K562 (cell line): ENCODE results near the gene ATG14. TPM values are rescaled to one million over a fixed set of nuclear protein-coding genes. Genes with fewer than 3 reads are reported as not detected.

ENCODE experiments used
- ATAC-seq: fragments of 200-7000 bp; cut with Tn5 transposase; 3 replicates; pipeline ENCODE4 v1.9.1; 2020; ENCODE audit warnings: moderate library complexity
- BruUV-seq: library from RNA; stranded (reverse); fragments of 400-500 nt; replicated peaks from 2 replicates; lab custom pipeline; 2021; lab: Mats Ljungman, UMichigan
- CTCF ChIA-PET: fragments of 300-600 bp; formaldehyde crosslinking; extraction: SDS; loops from one replicate; lab custom pipeline; 2021; ENCODE audit warnings: low intra/inter-chr PET ratio; lab: Yijun Ruan, JAX
- POLR2A ChIA-PET: fragments of 300-600, 350-650 bp; sonication (Branson Sonifier 250); formaldehyde crosslinking; extraction: SDS; loops from one replicate; lab custom pipeline; 2021; ENCODE audit warnings: antibody characterized with exemption, inconsistent platforms; lab: Yijun Ruan, JAX
- DNase-seq, 4 experiments: peaks; one replicate each; pipeline versions ENCODE4 v3.0.0 to v3.0.0-alpha.2; 2011 to 2018; ENCODE audit warnings: low spot score in 3 of 4, mixed read lengths in 3 of 4; ENCODE audit errors: extremely low read depth in 1 of 4
- FAIRE-seq: peaks from 2 replicates; lab custom pipeline; 2011; peaks lifted over from hg19 to GRCh38; lab: Jason Lieb, UNC
- H2AFZ ChIP-seq: 2 replicates; pipeline ENCODE4 v1.6.0; 2011; ENCODE audit warnings: low read depth, low read length, control low read depth, inconsistent platforms
- H3K27ac ChIP-seq: fragments of 200-600 bp; 3 replicates; pipeline ENCODE4 v1.8.0; 2011; ENCODE audit warnings: low read depth, mild to moderate bottlenecking, control low read depth, inconsistent platforms, low read length, moderate library complexity, mixed read lengths; ENCODE audit errors: extremely low read depth
- H3K27me3 ChIP-seq, 2 experiments: fragments of 300-600 bp in 1 of 2; 2 replicates in 1 of 2; 3 replicates in 1 of 2; pipeline versions ENCODE4 v1.6.0 to v1.8.0; 2011; ENCODE audit warnings: inconsistent platforms in 2 of 2, low read length in 2 of 2, mild to moderate bottlenecking in 1 of 2, mixed read lengths in 1 of 2, moderate library complexity in 1 of 2; ENCODE audit not compliant: control insufficient read depth in 2 of 2, insufficient read depth in 2 of 2
- H3K36me3 ChIP-seq: fragments of 300-600 bp; 3 replicates; pipeline ENCODE4 v1.8.0; 2011; ENCODE audit warnings: mild to moderate bottlenecking, low read length, inconsistent platforms; ENCODE audit not compliant: control insufficient read depth, insufficient read depth
- H3K4me1 ChIP-seq, 2 experiments: fragments of 200-600 bp in 1 of 2; replicated peaks in 1 of 2; 2 replicates in 1 of 2; 3 replicates in 1 of 2; pipeline versions ENCODE4 v1.5.1 to v1.8.0; 2011; ENCODE audit warnings: inconsistent platforms in 2 of 2, low read length in 2 of 2, mild to moderate bottlenecking in 1 of 2, mixed read lengths in 1 of 2, moderate library complexity in 1 of 2; ENCODE audit not compliant: control insufficient read depth in 2 of 2, insufficient read depth in 2 of 2
- H3K4me2 ChIP-seq: 2 replicates; pipeline ENCODE4 v1.6.1; 2011; ENCODE audit warnings: low read length, control low read depth, inconsistent platforms, mixed read lengths; ENCODE audit not compliant: insufficient read depth
- H3K4me3 ChIP-seq: fragments of 200-600 bp; sonication (generic), shearing (Covaris generic); 2 replicates; pipeline ENCODE4 v1.5.1; 2016; ENCODE audit warnings: control low read depth, inconsistent platforms
- H3K79me2 ChIP-seq: fragments of 200-600 bp; 3 replicates; pipeline ENCODE4 v1.8.0; 2011; ENCODE audit warnings: low read length, inconsistent platforms; ENCODE audit not compliant: control insufficient read depth, insufficient read depth
- H3K9ac ChIP-seq, 2 experiments: 2 replicates each; pipeline versions ENCODE4 v1.6.0 to v1.6.1; 2011; ENCODE audit warnings: low read depth in 2 of 2, low read length in 2 of 2, control low read depth in 1 of 2, inconsistent platforms in 1 of 2, mild to moderate bottlenecking in 1 of 2, mixed read lengths in 1 of 2; ENCODE audit not compliant: insufficient read depth in 1 of 2
- H3K9me1 ChIP-seq: one replicate; pipeline ENCODE4 v1.6.0; 2011; ENCODE audit warnings: inconsistent platforms, mild to moderate bottlenecking, low read length, moderate library complexity; ENCODE audit not compliant: control insufficient read depth, insufficient read depth
- H3K9me3 ChIP-seq: replicated peaks from 2 replicates; pipeline ENCODE4 v1.5.1; 2011; ENCODE audit warnings: low read depth, low read length, inconsistent platforms; ENCODE audit not compliant: control insufficient read depth, insufficient read depth
- H4K20me1 ChIP-seq: replicated peaks from 2 replicates; pipeline ENCODE4 v1.6.1; 2011; ENCODE audit warnings: low read length, inconsistent platforms, mixed read lengths; ENCODE audit not compliant: control insufficient read depth, insufficient read depth
- BACH1 ChIP-seq: fragments of 200-800 bp; sonication (Bioruptor generic); IDR thresholded peaks from 2 replicates; pipeline ENCODE4 v1.6.1; 2016; ENCODE audit warnings: missing genetic modification characterization, missing compliant biosample characterization
- WGBS: fragments of 100-300 bp; shearing (Covaris generic); methylation state at CpG from one replicate; pipeline ENCODE4 v1.1.6; 2016; ENCODE audit warnings: low coverage, mixed read lengths; ENCODE audit not compliant: insufficient coverage; ENCODE audit errors: missing lambda C conversion rate; 5-methylcytosine and 5-hydroxymethylcytosine counted together
- in situ Hi-C: fragments of 300-500 bp; cut with MboI; formaldehyde crosslinking; loops from 4 replicates; pipeline ENCODE4 v1.15.0; 2018; ENCODE audit warnings: inconsistent platforms, mixed read lengths
- intact Hi-C: fragments of 100-400 bp; cut with micrococcal nuclease; formaldehyde crosslinking; loops from 2 replicates; pipeline ENCODE4 v1.14.2; 2022
- polyA plus RNA-seq, 8 experiments: library from polyadenylated mRNA; depleted of rRNA in 4 of 8; stranded (reverse) in 5 of 8; unstranded in 3 of 8; fragments of >200 nt; fragmentation: Nextera tagmentation in 2 of 8; fragmentation: Illumina TruSeq in 1 of 8; extraction: Ambion mirVana in 2 of 8; extraction: Trizol in 1 of 8; gene quantifications; 2 replicates each; pipeline versions ENCODE4 v1.2.1 to v1.2.3, GENCODE V29; 2011 to 2014; ENCODE audit warnings: inconsistent platforms in 1 of 8, missing spikeins in 1 of 8
- total RNA-seq, 7 experiments: library from RNA; depleted of rRNA in 6 of 7; stranded (reverse); fragments of >200 nt in 6 of 7; fragmentation: Illumina TruSeq in 2 of 7; extraction: Trizol in 2 of 7; gene quantifications; 2 replicates each; pipeline versions ENCODE4 v1.2.1 to v1.2.3, GENCODE V29; 2011 to 2021; ENCODE audit warnings: low replicate concordance in 1 of 7
- TF ChIP-seq, protein P1 (sequence below): fragments of 250-450 bp; sonication (Bioruptor Pico); IDR thresholded peaks from 2 replicates; pipeline ENCODE4 v1.5.0; 2021
- TF ChIP-seq, protein P2 (sequence below): fragments of 250-450 bp; sonication (Bioruptor Pico); IDR thresholded peaks from 2 replicates; pipeline ENCODE4 v1.8.0; 2022; ENCODE audit warnings: moderate library complexity, mild to moderate bottlenecking, inconsistent platforms
- TF ChIP-seq, protein P3 (sequence below): fragments of 250-450 bp; sonication (Bioruptor Pico); IDR thresholded peaks from 2 replicates; pipeline ENCODE4 v1.8.0; 2022; ENCODE audit warnings: inconsistent platforms

ATG14 gene
- total and polyA plus RNA-seq, 9 of the 15 experiments (the other 6 are each of a cell fraction or from before 2014, with no cell fraction given) = 0.55 to 4.2 (median 3.5) TPM

DNA sequence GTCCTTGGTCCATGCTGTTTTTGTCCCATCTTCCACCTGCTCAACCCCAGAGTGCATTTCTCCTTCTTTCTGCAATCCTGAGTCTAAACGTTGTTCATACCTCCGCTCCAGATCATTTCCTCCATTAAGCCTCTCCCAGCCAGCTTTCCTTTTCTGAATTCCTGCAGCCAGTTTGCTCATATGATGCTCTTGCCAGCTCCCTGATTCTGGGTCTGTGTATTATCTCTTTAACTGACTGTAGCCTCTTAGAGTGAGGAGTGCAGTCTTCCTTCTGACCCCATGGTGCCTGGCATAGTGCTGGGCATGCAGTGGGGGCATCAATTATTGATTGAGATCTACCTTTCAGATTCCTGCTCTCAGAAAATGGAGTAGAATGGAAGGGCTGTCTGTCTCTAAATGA lies 40.3 kb upstream of the ATG14 start:
- ATAC-seq (no peak), DNase-seq (no peak), FAIRE-seq (no peak)
- ChIA-PET CTCF (no interaction called here), POLR2A (no interaction called here)
- no peak overlapping the region for H3K4me3 ChIP-seq
- TF ChIP-seq BACH1 = no peak
- TF ChIP-seq, protein P1, sequence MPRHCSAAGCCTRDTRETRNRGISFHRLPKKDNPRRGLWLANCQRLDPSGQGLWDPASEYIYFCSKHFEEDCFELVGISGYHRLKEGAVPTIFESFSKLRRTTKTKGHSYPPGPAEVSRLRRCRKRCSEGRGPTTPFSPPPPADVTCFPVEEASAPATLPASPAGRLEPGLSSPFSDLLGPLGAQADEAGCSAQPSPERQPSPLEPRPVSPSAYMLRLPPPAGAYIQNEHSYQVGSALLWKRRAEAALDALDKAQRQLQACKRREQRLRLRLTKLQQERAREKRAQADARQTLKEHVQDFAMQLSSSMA (CRISPR knock-in tag) = no peak
- TF ChIP-seq, protein P2, sequence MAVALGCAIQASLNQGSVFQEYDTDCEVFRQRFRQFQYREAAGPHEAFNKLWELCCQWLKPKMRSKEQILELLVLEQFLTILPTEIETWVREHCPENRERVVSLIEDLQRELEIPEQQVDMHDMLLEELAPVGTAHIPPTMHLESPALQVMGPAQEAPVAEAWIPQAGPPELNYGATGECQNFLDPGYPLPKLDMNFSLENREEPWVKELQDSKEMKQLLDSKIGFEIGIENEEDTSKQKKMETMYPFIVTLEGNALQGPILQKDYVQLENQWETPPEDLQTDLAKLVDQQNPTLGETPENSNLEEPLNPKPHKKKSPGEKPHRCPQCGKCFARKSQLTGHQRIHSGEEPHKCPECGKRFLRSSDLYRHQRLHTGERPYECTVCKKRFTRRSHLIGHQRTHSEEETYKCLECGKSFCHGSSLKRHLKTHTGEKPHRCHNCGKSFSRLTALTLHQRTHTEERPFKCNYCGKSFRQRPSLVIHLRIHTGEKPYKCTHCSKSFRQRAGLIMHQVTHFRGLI (CRISPR knock-in tag) = no peak
- TF ChIP-seq, protein P3, sequence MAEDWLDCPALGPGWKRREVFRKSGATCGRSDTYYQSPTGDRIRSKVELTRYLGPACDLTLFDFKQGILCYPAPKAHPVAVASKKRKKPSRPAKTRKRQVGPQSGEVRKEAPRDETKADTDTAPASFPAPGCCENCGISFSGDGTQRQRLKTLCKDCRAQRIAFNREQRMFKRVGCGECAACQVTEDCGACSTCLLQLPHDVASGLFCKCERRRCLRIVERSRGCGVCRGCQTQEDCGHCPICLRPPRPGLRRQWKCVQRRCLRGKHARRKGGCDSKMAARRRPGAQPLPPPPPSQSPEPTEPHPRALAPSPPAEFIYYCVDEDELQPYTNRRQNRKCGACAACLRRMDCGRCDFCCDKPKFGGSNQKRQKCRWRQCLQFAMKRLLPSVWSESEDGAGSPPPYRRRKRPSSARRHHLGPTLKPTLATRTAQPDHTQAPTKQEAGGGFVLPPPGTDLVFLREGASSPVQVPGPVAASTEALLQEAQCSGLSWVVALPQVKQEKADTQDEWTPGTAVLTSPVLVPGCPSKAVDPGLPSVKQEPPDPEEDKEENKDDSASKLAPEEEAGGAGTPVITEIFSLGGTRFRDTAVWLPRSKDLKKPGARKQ (CRISPR knock-in tag) = no peak
- no peaks in the 10 kb centered on the region for H4K20me1 ChIP-seq
- no peak overlapping the region for H3K9ac ChIP-seq
- H3K27me3 ChIP-seq = no peaks in the 10 kb centered on the region; a peak in 1 of 5 replicates
- H2AFZ ChIP-seq = no peak overlapping the region
- 0% methylated on average over 2 of the region's 2 CpGs for WGBS
- in situ Hi-C loops = no loop called here
- H3K27ac ChIP-seq = no peak overlapping the region
- no peaks in the 10 kb centered on the region for H3K9me1 ChIP-seq
- no peaks in the 10 kb centered on the region for H3K36me3 ChIP-seq
- intact Hi-C loops = no loop called here
- H3K9me3 ChIP-seq = no peaks in the 10 kb centered on the region
- no peak overlapping the region for H3K4me2 ChIP-seq
- no TSS peak for BruUV-seq
- H3K4me1 ChIP-seq = peaks cover 0 to 6% of the 10 kb centered on the region in 2 experiments; a peak in 1 of 5 replicates
- no peaks in the 10 kb centered on the region for H3K79me2 ChIP-seq
